ENCODE results near the gene XIAP. TPM values are rescaled to one million over a fixed set of nuclear protein-coding genes. Genes with fewer than 3 reads are reported as not detected.
"Not testable (repeated sequence)": the region's sequence is repeated elsewhere in the genome, so short reads cannot be mapped to it uniquely, and the experiment has no call there.

XIAP gene
- polyA plus RNA-seq, 3 donors, result 7.3 to 11.2 (median 8.1) TPM

DNA sequence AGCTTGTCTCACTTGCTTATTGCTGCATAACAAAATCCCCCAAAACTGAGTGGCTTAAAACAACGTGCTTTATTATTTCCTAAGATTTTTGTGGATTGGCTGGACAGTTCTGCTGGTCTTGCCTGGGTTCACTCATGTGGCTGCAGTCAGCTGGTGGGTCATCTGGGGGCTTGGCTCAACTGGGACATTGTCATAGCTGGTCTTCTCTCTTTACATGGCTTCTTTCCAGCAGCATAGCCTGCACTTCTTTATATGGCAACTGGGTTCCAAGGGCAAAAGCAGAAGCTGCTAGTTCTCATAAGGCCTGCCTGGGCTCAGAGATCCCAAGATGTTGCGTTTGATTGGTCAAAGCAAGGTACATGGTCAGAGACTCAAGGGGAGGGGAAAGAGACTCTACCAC, 68.0 kb downstream of the XIAP start:
- 59 to 88% (median 82%) methylated on average over 2 of the region's 2 CpGs for WGBS, 3 donors
- no peak overlapping the region for H3K27ac ChIP-seq (ENCODE audit: low read depth, low read length)

DNA sequence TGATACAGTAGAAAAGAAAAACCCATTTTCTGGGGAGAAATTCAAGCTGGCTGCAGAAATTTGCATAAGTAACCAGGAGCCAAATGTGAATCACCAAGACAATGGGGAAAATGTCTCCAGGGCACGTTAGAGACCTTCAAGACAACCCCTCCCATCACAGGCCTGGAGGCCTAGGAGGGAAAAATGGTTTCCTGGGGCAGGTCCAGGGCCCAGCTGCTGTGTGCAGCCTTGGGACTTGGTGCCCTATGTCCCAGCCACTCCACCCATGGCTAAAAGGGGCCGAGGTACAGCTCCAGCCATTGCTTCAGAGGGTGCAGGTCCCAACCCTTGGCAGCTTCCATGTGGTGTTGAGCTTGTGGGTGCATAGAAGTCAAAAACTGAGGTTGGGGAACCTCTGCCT, 72.2 kb downstream of the XIAP start:
- WGBS, 3 donors, result 58 to 86% (median 81%) methylated on average over 2 of the region's 2 CpGs
- not testable (repeated sequence) for H3K27ac ChIP-seq (ENCODE audit: low read depth, low read length)

DNA sequence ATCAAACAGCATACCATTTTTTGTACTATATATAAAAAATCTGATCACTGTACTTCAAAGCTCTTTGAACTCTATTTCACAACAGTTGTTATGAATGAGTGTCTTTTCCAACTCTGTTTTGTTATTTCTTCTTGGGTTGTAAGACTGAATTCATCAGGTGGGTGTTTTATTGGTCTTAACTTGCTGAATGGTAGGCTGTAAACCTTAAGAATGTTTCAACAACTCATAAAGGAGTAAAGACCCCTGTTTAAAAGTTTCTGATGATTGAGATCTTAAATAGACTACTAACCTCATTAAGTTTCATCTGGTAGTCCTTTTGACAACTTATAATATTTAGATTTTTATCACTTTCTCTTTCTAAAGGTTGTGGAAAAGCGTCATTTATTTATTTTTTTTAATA, 83.2 kb downstream of the XIAP start:
- WGBS, 3 donors, result 42 to 90% (median 87%) methylated on average over 1 of the region's 1 CpG
- no peak overlapping the region for H3K27ac ChIP-seq (ENCODE audit: low read depth, low read length)

DNA sequence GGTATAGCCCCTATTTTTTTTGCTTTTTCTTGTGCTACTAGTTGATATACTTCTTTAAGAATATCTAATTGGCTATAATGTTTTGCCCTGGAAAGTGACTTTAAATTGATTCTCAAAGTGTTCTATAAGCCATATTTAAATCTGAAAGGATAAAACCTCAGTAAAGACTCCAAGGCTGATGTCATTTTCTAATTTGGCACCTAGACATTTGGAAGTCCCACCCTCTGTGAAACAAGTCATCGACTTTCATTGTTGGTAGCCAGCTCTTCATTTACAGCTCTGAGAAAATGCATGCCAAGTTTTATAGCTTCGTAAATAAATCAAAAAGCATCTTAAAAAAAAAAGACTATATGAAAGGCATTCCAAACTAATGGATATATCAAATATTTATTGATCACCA, 83.6 kb downstream of the XIAP start:
- 61 to 87% (median 67%) methylated on average over 2 of the region's 2 CpGs for WGBS, 3 donors
- no peak overlapping the region for H3K27ac ChIP-seq (ENCODE audit: low read depth, low read length)

DNA sequence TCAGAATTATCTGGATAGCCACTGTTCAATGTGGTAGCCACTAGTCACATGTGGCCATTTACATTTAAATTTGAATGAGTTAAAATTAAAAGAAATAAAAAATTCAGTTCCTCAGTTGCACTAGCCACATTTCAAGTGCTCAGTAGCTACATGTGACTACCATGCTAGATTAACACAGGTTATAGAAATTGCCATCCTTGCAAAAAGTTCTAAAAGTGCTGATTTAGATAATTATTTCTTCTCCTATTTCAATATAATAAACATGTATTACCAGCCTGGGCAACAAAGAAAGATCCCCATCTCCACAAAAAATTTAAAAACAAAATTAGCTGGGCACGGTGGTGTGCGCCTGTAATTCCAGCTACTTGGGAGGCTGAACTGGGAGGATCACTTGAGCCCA, 90.0 kb downstream of the XIAP start:
- WGBS, 3 donors, result 95 to 100% (median 98%) methylated on average over 2 of the region's 2 CpGs
- no peak overlapping the region for H3K27ac ChIP-seq (ENCODE audit: low read depth, low read length)

DNA sequence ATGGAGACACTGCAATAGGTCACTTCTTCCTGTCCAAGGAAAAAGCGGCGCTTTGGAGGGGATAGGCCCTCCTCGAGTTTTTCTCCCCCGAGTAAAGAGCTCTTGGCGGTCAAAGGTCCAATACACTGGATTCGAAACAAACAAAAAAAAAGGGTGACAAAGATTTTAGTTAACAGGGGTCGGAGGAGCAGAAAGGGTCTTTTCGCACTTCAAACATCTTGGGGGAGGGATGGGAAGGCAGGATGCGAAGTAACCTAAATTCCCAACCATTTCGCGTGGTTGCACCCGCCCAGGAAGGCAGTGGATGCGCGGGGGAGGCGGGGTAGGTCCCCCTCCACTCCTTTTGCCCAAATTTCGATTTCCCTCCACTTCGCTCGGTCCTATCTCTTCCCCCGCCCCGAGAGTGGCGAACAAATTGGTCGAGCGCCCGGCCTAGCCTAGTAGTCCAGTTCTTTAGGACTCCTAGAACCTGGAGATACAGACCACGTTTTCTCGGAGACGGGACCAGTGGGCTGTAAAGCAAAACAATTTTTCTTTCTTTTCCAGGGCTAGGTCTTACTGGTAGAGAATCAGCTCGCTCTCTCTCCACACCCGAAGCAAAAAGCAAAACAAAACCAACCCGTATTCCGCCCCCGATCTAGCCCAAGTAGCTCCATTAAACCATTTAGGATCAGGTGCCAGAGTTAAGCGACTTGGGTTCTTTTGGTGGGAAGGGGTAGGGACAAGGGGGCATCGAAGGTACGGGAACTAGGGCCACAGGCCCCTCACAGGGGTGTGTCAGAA, 99.6 kb downstream of the XIAP start:
- H3K27ac ChIP-seq (ENCODE audit: low read depth, low read length), result peak overlapping the region; percentile 38
- 0 to 35% (median 2%) methylated on average over 34 to 35 of the region's 35 CpGs for WGBS, 3 donors

DNA sequence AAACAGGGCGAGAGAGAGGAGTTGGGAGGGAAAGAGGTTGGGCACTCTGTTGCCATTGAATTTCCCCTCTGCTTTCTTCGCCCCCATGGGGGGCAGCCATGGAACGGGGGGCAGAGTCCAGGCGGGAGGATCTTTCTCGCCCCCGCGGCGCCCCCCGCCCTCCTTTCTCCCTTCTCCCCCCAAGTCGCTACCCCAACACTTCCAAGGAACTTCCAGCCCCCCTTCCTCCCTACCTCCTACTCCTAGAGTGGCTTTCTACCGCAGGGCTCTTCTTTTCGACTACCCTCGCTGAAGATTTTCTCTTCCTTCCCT, 101.1 kb downstream of the XIAP start:
- H3K27ac ChIP-seq (ENCODE audit: low read depth, low read length), result peak overlapping the region; percentile 90
- WGBS, 3 donors, result 0 to 18% (median 0%) methylated on average over 4 to 13 of the region's 13 CpGs

DNA sequence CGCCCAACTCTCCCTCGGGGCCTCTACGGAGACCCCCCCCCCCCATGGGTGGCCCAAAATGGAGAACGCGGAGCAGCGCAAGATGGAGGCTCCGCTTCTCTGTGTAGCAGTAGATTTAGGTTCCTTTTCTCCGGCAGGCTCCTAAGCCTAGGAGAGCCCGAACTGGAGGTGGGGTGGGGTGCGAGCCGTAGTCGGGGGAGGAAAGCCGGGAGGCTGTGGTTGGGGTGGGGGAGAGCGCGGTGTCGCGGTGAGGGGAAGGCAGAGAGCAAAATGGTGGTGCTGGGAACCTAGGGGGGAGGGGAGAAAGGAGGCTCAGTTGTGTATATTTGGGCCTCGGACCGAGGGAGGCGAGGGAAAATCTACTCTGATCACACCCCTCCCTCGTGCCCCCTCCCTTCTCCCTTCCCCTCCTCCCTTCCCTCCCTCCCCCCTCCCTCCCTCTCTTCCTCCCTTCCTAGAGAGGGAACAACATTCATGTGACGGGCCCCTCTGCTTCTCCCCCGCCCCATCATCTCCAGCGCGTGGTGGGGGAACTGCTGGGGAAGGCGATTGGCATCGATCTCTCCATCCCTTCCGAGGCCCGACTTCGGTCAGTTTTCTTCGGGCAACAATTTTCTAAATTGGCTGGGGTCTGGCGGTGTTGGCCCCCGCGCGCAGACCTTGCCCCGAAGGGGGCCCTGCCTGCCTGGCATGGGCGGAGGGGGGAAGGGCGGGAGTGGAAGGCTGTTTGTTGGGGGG, 101.6 kb downstream of the XIAP start, which contains the start of gene STAG2:
STAG2 (plus strand) TSS at position 439 of the 738 bp plus-strand sequence. CDS start 60,922 bp downstream, outside the sequence.
- 0 to 39% (median 0%) methylated on average over 8 to 37 of the region's 38 CpGs for WGBS, 3 donors
- peak within 1 kb of the TSS; percentile 90 for H3K27ac ChIP-seq (ENCODE audit: low read depth, low read length)

DNA sequence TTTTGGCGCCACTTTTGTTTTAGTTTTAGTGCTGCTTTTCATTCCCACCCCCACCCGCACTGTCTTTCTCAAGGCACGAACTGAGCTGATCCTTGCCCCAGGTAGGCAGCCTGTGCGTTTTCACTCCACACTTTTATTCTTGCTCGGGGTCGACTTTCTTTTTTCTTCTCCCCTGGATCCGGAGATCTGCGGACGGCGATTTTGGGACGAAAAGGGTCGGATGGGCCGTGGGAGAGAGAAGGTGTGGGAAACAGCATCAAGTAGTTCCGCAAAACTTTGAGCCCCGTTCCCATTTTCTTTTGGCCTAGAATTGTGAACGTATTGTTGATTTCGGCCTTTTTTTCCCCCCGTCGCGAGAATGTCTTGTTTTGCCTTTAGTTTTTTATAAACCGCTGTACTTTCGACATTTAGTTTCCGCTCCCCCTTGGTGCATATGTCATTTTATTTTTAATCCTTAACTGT, 102.2 kb downstream of the XIAP start:
- 0 to 29% (median 0%) methylated on average over 16 to 23 of the region's 23 CpGs for WGBS, 3 donors
- peak overlapping the region; percentile 86 for H3K27ac ChIP-seq (ENCODE audit: low read depth, low read length)

DNA sequence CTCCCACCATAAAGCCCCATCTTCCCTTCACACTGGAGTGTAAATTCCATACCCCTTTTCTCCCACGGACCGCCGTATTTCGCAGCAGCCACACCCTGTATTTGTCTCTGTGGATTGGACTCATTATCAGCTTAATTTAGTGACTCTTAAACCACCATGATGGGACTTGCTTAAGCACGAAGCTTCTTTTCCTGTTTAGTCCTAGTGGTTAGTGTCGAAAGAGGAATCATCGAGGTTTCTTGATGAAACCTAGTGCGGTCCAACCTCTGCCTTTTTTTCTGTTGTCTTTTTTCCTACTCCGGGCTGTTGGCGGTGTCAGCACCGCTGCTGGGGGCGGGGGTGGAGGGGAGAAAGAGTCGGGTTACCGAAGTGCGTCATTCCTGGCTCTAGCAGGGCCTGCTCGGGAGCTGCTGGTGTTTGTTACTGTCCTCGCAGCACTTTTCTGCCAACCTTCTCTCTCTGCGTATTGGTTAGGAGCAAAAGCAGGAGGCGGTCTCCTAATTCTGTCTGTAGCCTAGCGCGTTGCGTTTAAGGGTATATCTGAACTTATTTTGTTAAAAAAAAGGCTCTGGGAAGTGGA, 103.0 kb downstream of the XIAP start:
- WGBS, 3 donors, result 0 to 26% (median 0%) methylated on average over 21 to 22 of the region's 22 CpGs
- H3K27ac ChIP-seq (ENCODE audit: low read depth, low read length), result no peak overlapping the region

Other genes with a start within 250 kb of the XIAP start
- 10 to 100 TPM; 15.5 to 22.6 (median 20.5) TPM for gene THOC2, start 127.0 kb upstream of the XIAP start, polyA plus RNA-seq
- 10 to 100 TPM; 15.6 to 35.3 (median 20.1) TPM for gene STAG2, start 101.7 kb downstream of the XIAP start, polyA plus RNA-seq

All from adipose tissue (tissue), 3 donors.